ENCODE measurements around the gene TIFAB.

Gene TIFAB

GRCh38 chr5:135462304-135462703 is 10.2 kb upstream of the TIFAB start (continued):
- 0 out of 2 replicates have a peak, but pooled peaks have one; percentile 13 for TF ChIP-seq ZBTB20 (tag by site-specific recombination; IDR thresholded peaks at IDR 0.05)
- no peak for TF ChIP-seq ZNF211 (tag by site-specific recombination; IDR thresholded peaks at IDR 0.05; ENCODE audit: low read depth)

- no peak overlapping the region for H3K27ac ChIP-seq (ENCODE audit: extremely low read depth, low read depth, low read length)
- H3K36me3 ChIP-seq (ENCODE audit: control insufficient read depth in 2 of 2, insufficient read depth in 1 of 2, low read length in 2 of 2): no peaks in the 10 kb centered on the region
- H3K9me3 ChIP-seq (ENCODE audit: control insufficient read depth, insufficient read depth, low read depth, low read length): no peaks in the 10 kb centered on the region
- H3K4me1 ChIP-seq (ENCODE audit: control insufficient read depth, insufficient read depth, low read length): no peaks in the 10 kb centered on the region
- no peak overlapping the region for H3K4me3 ChIP-seq (ENCODE audit: low read depth, low read length)
- POLR2A ChIA-PET: interaction anchor here (1.2 kb wide), 1 partner anchor 92 kb away, joined by 4 read pairs; no protein-coding TSS in a partner anchor
- CTCF ChIA-PET: interaction anchor here (0.7 to 14.5 kb wide), 22 partner anchors 10 to 608 kb away, joined by 3 to 853 read pairs (median 5); partner anchors contain the start of genes DCANP1 and IL9
- TF ChIP-seq PRDM10 (tag by site-specific recombination; IDR thresholded peaks at IDR 0.05): no peak
- no peak for TF ChIP-seq ZNF202 (tag by site-specific recombination; IDR thresholded peaks at IDR 0.05; ENCODE audit: borderline replicate concordance)
- TF ChIP-seq ZNF704 (tag by site-specific recombination; IDR thresholded peaks at IDR 0.05): no peak
- TF ChIP-seq ZNF785 (tag by site-specific recombination; IDR thresholded peaks at IDR 0.05): no peak
- no peak for TF ChIP-seq ZSCAN4 (tag by site-specific recombination; IDR thresholded peaks at IDR 0.05)
- no peak for TF ChIP-seq ZNF433 (tag by site-specific recombination; IDR thresholded peaks at IDR 0.05; ENCODE audit: low read depth)
- no peak for TF ChIP-seq ZNF155 (tag by site-specific recombination; IDR thresholded peaks at IDR 0.05)
- TF ChIP-seq ZNF16 (tag by site-specific recombination; IDR thresholded peaks at IDR 0.05; ENCODE audit: low read depth): no peak
- TF ChIP-seq ZNF585B (tag by site-specific recombination; IDR thresholded peaks at IDR 0.05): no peak
- TF ChIP-seq ZNF561 (tag by site-specific recombination; IDR thresholded peaks at IDR 0.05; ENCODE audit: borderline replicate concordance): no peak
- TF ChIP-seq ZNF175 (tag by site-specific recombination; IDR thresholded peaks at IDR 0.05): no peak
- TF ChIP-seq ZBTB17 (tag by site-specific recombination; IDR thresholded peaks at IDR 0.05): no peak
- no peak for TF ChIP-seq ZNF623 (tag by site-specific recombination; IDR thresholded peaks at IDR 0.05)
- TF ChIP-seq CTCF (tag by site-specific recombination; IDR thresholded peaks at IDR 0.05): no peak
- TF ChIP-seq FEZF1 (tag by site-specific recombination; IDR thresholded peaks at IDR 0.05): no peak; the same call in 1 of the 2 replicates
- TF ChIP-seq ZNF394 (tag by site-specific recombination; IDR thresholded peaks at IDR 0.05; ENCODE audit: borderline replicate concordance): no peak
- TF ChIP-seq ZBTB26 (tag by site-specific recombination; optimal IDR thresholded peaks at IDR 0.05): no peak
- TF ChIP-seq ZNF423 (tag by site-specific recombination; IDR thresholded peaks at IDR 0.05): no peak
Observed at GRCh38 chr5:135461481-135462151, 9.5 kb upstream of the TIFAB start.
